HG02678 (cell line): ENCODE results near the gene DDX3X.
A peak's percentile ranks its signal among the peaks of the same experiment; 100 is the strongest.
"Not testable (repeated sequence)": the region's sequence is repeated elsewhere in the genome, so short reads cannot be mapped to it uniquely, and the experiment has no call there.

ENCODE experiments used
- ATAC-seq: cut with Tn5 transposase; IDR thresholded peaks from one replicate; pipeline ENCODE4 v1.9.1; 2021; ENCODE audit warnings: mild to moderate bottlenecking, moderate library complexity; ENCODE audit not compliant: unreplicated experiment

The DDX3X gene

DNA sequence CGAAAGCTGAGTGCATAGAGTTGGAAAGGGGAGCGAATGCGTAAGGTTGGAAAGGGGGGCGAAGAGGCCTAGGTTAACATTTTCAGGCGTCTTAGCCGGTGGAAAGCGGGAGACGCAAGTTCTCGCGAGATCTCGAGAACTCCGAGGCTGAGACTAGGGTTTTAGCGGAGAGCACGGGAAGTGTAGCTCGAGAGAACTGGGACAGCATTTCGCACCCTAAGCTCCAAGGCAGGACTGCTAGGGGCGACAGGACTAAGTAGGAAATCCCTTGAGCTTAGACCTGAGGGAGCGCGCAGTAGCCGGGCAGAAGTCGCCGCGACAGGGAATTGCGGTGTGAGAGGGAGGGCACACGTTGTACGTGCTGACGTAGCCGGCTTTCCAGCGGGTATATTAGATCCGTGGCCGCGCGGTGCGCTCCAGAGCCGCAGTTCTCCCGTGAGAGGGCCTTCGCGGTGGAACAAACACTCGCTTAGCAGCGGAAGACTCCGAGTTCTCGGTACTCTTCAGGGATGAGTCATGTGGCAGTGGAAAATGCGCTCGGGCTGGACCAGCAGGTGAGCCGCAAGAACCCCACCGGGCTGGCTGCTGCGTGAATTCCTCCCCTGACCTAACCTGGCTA is at the start of gene DDX3X:
DDX3X (plus strand) TSS at position 419 of the 619 bp plus-strand sequence; CDS start at position 510, 91 bp downstream.
- peak; percentile 54 for ATAC-seq

DNA sequence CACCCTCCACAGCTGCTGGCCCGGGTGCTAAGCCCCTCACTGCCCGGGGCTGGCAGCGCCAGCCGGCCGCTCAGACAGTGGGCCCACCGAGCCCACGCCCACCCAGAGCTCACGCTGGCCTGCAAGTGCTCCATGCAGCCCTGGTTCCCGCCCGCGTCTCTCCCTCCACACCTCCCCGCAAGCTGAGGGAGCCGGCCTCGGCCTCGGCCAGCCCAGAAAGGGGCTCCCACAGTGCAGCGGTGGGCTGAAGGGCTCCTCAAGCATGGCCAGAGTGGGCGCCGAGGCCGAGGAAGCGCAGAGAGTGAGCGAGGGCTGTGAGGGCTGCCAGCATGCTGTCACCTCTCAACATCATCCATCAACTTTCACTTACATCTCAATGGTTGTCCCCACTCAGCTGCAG is 48.0 kb upstream of the DDX3X start:
- ATAC-seq: not testable (repeated sequence)

DNA sequence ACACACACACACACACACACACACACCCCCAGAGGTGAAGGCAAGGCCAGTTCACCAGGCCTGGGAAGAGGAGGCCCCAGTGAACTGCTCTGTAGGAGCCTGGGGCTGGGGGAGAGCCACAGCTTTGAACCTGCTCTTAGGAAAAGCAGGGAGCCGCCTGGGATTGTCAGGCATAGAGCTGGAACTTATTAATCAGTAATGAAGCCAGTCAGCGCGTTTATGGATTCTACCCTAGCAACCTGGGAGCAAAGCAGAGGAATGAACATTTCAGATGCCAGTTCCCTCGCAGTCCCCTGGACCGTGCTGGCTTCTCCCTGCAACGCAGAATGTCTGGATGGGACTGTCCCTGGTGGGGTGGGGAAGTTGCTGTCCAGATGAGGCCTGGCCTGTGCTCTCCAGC is 45.3 kb upstream of the DDX3X start:
- ATAC-seq: no peak

DNA sequence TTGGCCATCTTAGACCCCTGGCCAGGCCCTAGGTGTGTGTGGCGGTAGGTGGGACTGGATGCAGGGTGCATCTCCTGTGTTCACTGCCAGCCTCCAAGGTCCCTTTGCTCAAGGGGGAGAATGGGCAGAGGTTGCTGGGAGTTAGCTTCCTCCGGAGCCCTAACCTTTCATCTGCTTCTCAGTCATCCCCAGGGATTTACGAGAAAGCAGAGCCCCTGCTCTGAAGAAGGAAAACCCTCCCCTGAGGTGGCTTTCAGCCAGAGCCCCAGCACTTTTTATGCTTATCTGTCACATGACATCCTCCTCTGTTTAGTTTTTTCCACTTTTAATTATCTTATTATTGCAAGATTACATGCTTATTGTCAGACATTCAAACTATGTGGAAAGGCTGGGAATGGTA is 44.9 kb upstream of the DDX3X start:
- ATAC-seq: no peak

DNA sequence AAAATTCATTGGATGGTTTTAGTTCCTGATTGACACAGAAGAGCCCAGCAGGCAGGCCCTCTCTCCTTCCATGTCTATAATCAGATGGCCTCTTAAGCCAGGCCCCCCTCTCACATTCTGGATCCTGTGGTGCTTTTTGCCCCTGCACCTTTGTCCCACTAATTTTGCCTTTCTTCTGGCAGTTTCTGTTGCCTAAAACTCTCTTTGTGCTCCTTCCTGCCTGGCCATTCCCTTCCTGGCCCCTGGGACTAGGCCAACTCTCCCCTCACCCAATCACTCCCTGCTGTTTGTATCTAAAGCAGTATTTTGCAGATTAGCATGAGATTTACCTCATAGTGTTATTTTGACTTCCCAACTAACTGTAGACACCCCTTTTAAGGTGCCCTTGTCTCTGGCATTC is 42.7 kb upstream of the DDX3X start:
- ATAC-seq: no peak

DNA sequence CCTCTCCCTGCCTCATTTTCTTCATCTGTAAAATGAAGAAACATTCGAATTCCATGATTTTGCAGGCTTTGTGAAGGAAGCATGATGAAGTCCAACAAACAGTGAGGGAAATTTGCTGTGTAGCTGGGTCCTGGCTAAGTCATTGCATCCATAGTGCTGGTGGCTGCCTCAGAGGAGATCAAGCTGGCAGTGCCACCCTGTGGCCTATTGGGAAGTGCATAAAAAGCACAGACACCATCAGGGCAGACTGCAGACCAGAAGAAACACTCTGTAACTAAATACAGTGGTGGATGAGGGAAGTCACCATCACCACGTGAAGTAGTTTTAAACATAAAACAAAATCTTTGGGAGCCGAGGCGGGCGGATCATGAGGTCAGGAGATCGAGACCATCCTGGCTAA is 40.7 kb upstream of the DDX3X start:
- no peak for ATAC-seq

DNA sequence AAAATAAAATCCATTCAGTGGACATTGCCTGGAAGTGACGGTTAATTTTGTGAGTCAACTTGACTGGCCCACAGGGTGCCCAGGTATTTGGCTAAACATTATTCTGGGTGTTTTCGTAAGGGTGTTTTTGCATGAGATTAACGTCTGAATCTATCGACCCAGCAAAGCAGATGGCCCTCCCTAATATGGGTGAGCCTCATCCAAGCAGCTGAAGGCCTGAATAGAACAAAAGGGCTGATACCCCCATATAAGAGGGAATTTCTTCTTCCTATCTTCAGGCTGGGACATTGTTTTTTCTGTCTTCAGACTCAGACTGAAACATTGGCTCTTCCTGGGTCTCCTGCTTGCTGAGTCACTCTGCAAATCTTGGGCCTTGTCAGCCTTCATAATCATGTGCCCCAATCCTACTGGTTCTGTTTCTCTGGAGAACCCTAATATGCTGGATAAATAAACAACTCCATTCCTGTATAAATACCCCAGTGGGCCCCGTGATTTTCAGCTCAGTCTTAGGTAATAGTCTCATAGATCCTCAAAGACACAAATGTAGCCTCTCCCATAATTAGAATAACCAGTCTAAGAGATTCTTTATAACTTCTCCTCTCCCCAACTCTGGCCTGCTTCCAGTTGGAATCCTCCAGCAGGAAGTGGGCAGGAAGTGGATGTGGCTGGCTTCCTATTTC is 33.1 kb upstream of the DDX3X start:
- ATAC-seq: no peak

DNA sequence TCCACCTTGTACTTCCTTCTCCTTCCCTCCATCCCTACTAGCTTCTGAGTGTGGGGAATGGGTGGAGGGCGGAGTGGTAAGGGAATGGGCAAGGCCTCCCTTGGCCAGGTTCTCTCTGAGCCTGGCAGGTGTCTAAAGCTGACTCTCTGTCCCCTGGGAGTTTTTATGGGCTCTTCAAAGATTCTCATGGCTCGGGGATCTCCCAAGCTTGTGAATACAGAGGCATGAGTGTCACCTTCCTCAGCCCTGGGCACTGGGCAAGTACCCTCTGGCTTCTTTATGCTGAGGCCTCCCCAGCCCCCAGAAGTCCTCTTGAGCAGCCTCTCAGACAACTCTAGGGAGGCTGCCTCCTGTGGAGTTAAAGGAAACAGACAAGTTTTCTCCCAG is 32.5 kb upstream of the DDX3X start:
- no peak for ATAC-seq

DNA sequence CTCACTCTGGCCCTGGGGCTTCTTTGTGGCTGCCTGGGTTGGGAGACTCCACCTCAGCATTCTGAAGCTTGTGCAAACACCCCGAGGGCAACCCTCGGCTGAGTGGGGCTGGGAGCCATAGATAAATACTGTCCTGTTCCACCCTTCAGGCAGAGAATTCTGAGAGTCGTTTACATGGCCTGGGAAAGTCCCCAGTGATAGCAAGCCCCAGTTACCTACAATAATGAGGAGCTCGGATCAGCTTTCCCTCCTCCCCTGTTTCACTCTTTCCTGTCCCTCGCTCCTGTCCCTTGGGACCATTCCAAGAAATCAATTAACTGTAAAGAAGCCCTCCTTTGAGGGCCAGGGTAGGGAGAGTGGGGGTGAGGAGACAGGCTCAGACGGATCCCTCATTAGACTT is 31.6 kb upstream of the DDX3X start:
- ATAC-seq: no peak

DNA sequence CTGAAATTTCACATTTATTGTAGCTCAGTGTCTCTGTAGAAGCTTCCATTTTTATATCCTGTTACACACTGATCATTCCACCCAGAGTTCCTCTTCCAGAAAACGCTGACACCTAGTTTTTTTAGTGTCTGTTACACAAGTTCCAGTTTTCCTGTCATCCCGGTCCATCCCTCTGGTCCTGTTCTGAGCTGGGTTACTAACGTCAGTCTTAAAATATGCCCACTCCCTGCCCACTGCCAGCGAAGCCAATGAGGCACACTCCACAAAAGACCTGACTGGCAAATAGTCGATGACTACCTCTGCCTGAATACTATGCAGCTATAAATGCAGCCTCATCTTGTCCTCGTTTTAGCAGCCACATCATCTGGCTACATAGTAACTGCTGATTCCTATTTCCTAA is 30.9 kb upstream of the DDX3X start:
- ATAC-seq: no peak

DNA sequence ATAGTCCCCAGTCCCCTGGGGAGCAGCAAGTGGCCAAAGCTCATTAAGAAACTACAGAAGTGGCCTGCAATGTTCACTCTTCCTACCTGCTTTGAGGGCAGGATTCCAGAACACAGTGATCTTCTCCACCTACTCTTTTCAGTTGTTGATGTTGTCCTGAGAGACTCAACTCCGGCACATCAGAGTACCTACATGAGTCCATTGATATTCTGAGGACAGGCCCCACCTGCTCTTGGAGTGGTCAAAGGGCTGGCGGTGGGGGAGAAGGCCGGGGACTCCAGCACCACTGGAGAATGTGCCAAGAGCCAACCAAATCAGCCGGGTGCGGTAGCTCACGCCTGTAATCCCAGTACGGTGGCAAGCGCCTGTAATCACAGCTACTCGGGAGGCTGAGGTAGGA is 29.8 kb upstream of the DDX3X start:
- ATAC-seq: no peak

DNA sequence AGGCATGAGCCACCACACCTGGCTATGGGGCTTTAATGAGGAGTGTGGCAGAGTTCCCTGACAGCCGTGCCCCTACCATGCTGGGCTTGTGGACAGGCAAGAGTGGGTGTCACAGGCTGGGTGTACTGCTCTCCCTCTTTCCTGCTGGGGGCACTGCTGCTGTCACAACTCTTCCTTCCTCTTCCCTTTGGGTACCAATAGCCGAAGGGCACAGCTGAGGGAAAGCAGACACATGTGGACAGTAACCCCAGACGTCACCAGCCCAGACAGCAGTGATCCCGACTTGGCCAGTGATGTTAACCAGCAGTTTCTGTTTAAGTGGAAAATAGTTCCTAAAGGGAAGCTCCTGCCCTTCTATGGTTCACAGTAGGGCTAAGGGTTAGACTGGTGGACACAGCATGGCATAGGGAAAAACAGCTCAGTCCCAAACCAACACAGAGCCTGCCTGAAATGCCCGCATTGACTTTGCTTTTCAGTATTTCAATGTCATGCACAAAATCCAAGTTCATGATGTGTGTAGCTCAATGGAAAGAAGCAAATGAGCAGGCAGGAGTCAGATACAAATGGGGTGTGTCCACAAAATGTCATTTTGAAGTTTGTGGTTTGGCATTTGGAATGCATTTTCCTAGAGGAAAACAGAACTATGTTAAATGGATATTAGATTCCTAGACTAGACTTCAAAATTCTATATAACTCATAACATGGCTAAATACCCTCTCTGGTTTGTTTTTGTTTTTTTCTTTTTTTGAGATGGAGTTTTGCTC is 24.9 kb upstream of the DDX3X start:
- ATAC-seq: no peak

DNA sequence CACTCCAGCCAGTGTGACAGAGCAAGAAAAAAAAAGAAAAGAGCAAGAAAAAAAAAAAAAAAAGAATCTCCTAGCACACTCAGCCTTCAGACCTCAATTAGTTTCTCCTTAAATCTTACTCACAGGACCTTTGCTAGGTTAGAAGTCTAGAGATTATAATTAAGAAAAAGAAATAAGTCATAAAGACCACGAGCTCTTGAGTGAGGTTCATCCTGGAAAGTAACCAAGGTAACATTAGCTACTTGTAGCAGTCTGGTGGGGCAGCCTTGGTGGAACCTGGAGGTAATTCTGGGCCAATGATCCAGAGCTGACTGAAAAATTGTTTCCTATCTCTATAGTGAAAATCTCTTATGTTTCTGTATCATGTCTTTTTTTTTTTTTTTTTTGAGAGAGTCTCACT is 21.2 kb upstream of the DDX3X start:
- no peak for ATAC-seq

DNA sequence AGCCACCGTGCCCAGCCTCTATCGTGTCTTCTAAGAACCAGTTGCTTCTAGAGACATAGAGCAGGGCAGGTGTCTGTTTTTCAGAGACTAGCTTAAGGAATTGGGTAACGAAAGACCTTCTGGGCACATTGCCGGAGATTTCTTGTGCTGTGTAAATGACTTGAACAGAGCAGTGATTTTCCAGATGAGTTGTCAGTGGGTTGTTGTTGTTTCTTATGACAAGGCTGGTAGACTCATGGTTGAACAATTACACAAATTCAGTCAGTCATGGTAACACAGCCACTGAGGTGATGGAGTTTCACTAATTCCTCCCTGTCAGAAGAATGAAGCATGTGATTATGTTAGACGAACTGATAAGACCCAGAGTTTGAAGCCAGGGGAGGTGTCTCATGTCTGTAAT is 20.5 kb upstream of the DDX3X start:
- no peak for ATAC-seq

DNA sequence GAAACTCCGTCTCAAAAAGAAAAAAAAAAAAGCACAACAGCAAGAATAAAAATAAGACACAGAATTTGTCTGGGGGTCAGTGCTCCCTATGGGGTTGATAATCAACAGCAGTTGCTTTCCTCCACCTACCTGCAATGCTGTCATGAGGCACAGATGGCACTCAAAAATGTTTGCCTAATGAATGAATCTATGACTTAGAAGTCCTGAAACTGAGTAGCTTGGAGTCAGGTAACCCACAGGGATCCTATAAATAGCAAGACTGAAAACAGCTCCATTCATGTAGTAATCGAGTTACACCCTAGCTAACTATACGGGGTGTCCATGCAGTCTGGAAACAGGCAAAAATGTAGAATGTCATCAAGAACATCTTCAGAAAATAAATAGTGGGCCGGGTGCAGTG is 19.8 kb upstream of the DDX3X start:
- no peak for ATAC-seq

DNA sequence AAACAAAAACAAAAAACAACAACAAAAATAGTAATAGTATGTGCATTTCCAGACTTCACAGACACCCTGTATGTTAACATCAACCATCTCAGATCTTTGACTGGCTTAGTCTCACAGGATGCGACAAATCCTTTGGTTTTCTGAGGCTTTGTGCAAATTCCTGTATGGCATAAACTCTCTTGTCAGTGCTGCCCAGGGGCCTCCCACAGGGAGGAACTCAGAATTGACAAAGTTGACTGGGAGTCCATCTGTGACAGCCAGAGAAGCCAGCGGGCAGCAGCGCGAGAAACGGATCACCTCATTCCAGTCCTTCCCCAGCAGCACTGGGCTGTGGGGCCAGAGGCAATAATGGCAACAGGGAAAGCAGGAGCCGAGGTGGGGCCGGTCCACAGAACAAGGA is 19.1 kb upstream of the DDX3X start:
- no peak for ATAC-seq

DNA sequence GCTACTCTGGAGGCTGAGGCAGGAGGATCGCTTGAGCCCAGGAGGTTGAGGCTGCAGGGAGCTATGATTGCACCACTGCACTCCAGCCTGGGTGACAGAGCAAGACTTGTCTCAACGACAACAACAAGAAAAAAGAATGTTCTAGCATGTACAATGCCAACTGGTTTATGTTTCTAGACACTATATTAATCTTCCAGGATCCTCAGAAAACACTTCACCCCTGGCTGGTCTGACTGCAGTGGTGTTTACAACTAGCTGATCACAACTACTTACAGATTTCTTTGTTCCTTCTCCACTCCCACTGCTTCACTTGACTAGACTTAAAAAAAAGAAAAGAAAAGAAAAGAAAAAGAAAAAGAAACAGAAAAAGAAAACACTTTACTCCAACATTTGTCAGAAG is 17.7 kb upstream of the DDX3X start:
- ATAC-seq: not testable (repeated sequence)

DNA sequence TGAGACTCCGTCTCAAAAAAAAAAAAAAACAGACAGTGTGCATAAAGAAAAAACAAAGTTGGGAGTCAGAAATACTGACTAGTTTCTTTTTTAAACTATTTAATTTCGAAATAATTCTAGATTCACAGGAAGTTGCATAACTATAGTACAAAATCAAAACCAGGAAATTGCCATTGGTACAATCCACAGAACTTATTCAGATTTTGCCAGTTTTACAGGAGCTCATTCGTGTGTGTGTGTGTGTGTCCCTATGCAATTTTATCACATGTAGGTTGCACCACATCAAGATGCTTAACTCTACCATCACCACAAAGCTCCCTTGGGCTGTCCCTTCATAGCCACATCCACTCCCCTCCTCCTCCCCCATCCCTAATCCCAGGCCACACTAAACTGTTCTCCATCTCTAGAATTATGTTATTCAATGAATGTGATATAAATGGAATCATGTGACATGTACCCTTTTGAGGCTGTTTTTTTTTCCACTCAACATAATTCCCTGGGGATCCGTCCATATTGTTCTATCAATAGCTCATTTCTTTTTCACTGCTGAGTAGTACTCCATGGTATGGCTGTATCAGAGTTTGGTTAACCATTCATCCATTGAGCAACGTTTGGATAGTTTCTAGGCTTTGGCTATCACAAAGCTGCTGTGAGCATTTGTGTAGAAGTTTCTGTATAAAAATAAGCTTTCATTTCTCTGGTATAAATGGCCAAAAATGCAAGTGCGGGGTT is 16.3 kb upstream of the DDX3X start:
- no peak for ATAC-seq

DNA sequence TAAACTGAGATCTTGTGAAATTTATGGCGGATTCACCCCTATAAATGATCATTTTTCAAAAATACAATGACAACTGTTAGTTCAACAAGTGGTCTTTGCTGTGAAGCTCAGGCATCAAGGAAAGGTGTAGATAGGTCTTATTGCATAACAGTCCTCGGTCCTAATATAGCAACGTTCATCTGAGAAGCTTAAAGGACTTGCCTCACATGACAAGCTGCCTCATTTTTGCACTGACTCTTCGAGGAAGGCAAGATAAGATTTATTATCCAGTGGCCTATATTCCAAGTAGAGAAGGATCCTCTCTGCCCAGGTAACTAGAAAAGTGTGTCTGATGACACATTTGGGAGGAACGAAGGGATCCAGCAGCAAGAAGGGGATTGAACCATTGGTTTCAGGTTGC is 13.6 kb upstream of the DDX3X start:
- ATAC-seq: no peak

DNA sequence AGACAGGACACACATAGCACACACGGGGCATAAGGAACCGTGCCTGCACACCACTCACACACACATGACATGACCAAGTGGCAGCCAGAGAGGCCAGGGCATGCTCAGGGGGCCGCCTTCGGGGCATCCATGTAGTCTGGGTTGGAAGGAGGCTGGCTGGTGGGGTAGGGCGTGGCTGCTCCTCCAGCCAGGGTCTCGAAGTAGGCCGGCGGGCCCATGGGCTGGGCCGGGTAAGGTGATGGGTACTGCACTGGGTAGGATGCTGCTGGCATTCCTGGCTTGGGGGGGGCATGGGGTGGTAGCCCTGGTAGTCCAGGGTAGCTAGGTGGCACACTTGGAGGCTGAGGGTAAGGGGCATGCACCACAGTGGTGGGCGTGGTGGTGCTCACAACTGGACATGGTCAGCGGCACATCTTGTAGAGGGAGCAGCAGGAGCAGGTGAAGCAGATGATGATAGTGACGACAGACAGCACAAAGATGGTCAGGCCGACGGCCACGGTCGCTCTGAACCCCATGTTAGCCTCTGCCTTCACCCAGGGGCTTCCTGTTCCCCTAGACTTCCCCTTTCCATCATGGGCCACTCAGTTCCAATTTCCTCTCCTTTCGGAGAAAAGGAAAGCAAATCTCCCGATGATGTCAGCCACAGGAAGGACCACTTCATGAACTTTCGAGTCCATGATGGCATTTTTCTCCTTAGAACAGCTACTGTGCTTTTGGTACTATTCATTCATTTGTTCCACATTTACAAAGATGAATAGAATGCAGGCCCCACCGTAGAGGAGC is 10.9 kb upstream of the DDX3X start:
- no peak for ATAC-seq

DNA sequence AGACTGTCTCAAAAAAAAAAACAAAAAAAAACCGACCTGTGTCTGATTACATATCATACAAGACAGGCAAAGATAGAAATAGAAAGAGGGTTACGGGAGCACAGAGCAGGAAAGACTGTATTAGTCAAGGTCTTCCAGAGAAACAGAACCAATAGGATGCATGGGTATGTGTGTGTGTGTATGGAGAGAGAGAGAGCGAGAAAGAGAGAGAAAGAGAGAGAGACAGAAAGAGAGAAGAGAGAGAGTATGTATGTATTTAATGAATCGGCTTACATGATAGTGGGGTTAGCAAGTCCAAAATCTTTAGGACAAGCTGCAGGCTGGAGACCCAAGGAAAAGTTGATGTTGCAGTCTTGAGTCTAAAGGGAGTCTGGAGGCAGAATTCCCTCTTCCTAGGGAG is 7.5 kb upstream of the DDX3X start:
- no peak for ATAC-seq
